ENCODE data around the gene CREM. TPM values are rescaled to one million over a fixed set of nuclear protein-coding genes. Genes with fewer than 3 reads are reported as not detected.

The CREM gene
- total RNA-seq, 3 donors from 2014 or later, result 11.8 to 27.4 (median 13.5) TPM

DNA sequence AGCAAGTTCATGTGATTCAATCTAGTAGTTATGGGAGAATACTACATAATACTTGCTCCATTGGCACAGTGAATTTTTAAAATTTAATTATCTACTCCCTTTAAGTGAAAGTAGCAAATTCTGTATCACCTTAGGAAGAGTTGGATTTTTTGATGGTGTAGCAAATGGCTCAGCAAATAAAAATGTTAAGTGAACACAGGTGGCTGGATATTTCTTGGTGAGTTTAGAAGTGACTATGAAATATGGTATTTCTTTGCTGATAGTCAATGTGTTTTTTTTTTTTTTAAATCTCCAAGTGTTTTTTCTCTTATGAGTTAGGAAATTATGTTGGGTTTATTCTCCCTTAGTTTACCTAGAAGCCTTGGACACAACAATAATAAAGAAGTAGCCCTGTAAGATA, 67.8 kb downstream of the CREM start:
- Histone ChIP-seq H3K4me1 (ENCODE audit: low read depth) (no peaks in the 10 kb centered on the region), H3K4me3 (no peak overlapping the region), H3K9me3 (no peaks in the 10 kb centered on the region), H3K36me3 (ENCODE audit: low read depth) (no peaks in the 10 kb centered on the region)
- intact Hi-C loops (cut with DNase I, micrococcal nuclease), result no loop called here
- DNase-seq (no peak), ATAC-seq (no peak)
- no peak for TF ChIP-seq CTCF (IDR thresholded peaks at IDR 0.05)

GRCh38 chr10:35194906-35195305, 68.3 kb downstream of the CREM start:
- no peak for TF ChIP-seq CTCF (IDR thresholded peaks at IDR 0.05)
- DNase-seq, result no peak
- peak; percentile 18 for ATAC-seq

DNA sequence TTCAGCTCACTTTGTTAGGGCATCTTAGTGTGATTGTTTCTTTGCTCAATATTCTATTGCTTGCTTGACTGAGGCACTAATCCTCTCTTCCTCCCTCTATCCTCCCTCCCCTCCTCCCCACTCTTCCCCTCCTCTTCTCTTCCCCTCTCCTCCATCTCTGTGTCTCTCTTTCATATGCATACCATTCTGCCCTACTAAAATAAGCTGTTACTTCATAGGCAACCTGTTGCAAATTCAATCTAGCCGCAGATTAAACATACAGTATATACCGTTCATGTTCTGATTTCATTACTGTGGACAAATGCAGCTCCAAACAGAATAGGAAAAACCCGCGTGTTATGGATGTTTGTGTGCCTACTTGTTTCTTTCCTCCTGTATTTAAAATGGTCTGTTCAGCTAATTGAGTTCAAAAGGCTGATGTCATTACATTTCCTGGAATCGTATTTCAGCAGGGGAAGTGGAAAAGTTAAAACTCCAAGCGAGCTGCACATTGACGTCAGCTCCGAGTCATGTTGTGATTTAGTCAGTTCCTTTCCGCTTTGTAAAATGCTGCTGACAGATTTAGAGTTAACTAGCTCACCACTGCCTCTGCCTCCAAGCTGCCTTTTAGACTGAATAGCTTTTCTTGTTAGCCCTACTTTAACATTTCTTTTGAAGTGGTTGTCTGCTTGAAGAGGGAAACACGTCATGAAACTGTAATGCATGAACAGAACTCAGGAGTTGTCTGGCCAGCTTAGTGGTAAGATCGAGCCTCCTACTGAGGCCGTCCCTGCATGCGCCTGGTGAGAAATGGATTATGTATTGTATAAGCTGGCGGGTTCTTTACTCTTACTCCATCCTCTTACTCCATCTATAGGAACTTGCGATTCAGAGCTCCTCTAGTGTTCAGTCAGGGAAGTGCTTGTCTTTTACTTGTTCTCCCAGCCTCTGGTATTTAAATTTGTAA, 69.0 kb downstream of the CREM start:
- no peak overlapping the region for H3K4me3 ChIP-seq
- H3K4me1 ChIP-seq (ENCODE audit: low read depth), result no peaks in the 10 kb centered on the region
- H3K36me3 ChIP-seq (ENCODE audit: low read depth), result no peaks in the 10 kb centered on the region
- H3K9me3 ChIP-seq, result no peaks in the 10 kb centered on the region
- intact Hi-C loops (cut with DNase I, micrococcal nuclease), result loop anchor here (5.0 kb wide), 1 partner anchor 68 kb away; the partner anchor contains the start of gene CREM (in 2 of the 2)
- ATAC-seq, result peak; percentile 96
- peak in 2 of 3 donors; percentile 51 to 82 for DNase-seq
- TF ChIP-seq CTCF (IDR thresholded peaks at IDR 0.05), result peak; percentile 64

More at GRCh38 chr10:35194906-35195305, 68.3 kb downstream of the CREM start:
- H3K9me3 ChIP-seq, result no peaks in the 10 kb centered on the region
- no peaks in the 10 kb centered on the region for H3K36me3 ChIP-seq (ENCODE audit: low read depth)
- H3K4me3 ChIP-seq, result no peak overlapping the region
- intact Hi-C loops (cut with DNase I, micrococcal nuclease), result loop anchor here (5.0 kb wide), 1 partner anchor 68 kb away; the partner anchor contains the start of gene CREM (in 2 of the 2)
- no peaks in the 10 kb centered on the region for H3K4me1 ChIP-seq (ENCODE audit: low read depth)

- intact Hi-C loops (cut with DNase I, micrococcal nuclease), result no loop called here
Measured at GRCh38 chr10:35200487-35200886, 73.8 kb downstream of the CREM start.

DNA sequence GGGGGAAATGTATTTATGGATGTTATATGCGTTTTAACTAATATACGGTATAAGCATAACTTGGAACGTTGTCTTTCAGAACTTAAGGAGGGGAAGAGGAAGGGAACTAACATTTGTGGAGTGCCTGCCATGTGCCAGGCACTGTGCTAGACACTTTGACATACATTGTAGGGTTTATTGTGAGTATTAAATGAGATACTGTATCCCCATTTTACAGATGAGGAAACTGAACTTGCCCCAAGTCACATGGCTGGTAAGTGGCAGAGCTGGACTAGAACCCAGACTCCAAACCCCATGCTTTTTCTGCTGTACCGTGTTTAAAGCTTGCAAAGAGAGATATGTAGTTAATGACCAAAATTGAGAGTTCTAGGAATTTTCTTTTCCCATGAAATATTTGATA, 74.6 kb downstream of the CREM start:
- Histone ChIP-seq H3K36me3 (ENCODE audit: low read depth) (no peaks in the 10 kb centered on the region), H3K4me1 (ENCODE audit: low read depth) (no peaks in the 10 kb centered on the region), H3K4me3 (no peak overlapping the region), H3K9me3 (no peaks in the 10 kb centered on the region)
- TF ChIP-seq CTCF (IDR thresholded peaks at IDR 0.05), result no peak
- intact Hi-C loops (cut with DNase I, micrococcal nuclease), result no loop called here
- ATAC-seq, result no peak
- DNase-seq, result no peak

More at GRCh38 chr10:35200487-35200886, 73.8 kb downstream of the CREM start:
- DNase-seq (no peak), ATAC-seq (no peak)
- no peak overlapping the region for H3K4me3 ChIP-seq
- TF ChIP-seq CTCF (IDR thresholded peaks at IDR 0.05), result no peak
- no peaks in the 10 kb centered on the region for H3K36me3 ChIP-seq (ENCODE audit: low read depth)
- H3K4me1 ChIP-seq (ENCODE audit: low read depth), result no peaks in the 10 kb centered on the region
- H3K9me3 ChIP-seq, result no peaks in the 10 kb centered on the region

Measured in mucosa of descending colon (tissue), 3 donors.